ENCODE results near the gene GPR34.

- TF ChIP-seq CTCF (IDR thresholded peaks at IDR 0.05; ENCODE audit: insufficient read depth, low read length, poor library complexity, severe bottlenecking) (no peak), EZH2phosphoT487 (conservative IDR thresholded peaks at IDR 0.05; ENCODE audit: low read length) (no peak)
Measured at GRCh38 chrX:41665686-41666085, 23.1 kb upstream of the GPR34 start.

Measured in SU-DHL-6 (cell line).